GM04503 (cell line): ENCODE measurements around the gene TM4SF20.

Source experiments
- DNase-seq: peaks from one replicate; pipeline ENCODE4 v3.0.0-alpha.2; 2012; ENCODE audit warnings: low read depth

TM4SF20 gene

GRCh38 chr2:227320305-227321094 is 58.6 kb downstream of the TM4SF20 start:
- DNase-seq, result no peak

GRCh38 chr2:227317834-227318233 is 61.3 kb downstream of the TM4SF20 start:
- DNase-seq, result no peak

GRCh38 chr2:227313310-227313709 is 65.8 kb downstream of the TM4SF20 start:
- DNase-seq, result no peak

GRCh38 chr2:227312579-227312978 is 66.5 kb downstream of the TM4SF20 start:
- no peak for DNase-seq
